Stimulated activated naive CD8-positive, alpha-beta T cell treated with anti-CD3 and anti-CD28 coated beads, Interleukin-15, Interleukin-2, amounts not matched to agents 100 ng/mL and 50 ng/mL, for 24 hours (primary cell): ENCODE data around the gene BRD8.

Source experiments
- H3K27ac Mint-ChIP-seq: one replicate; pipeline ENCODE4 v1.8.0; 2021; ENCODE audit warnings: mild to moderate bottlenecking, mixed read lengths
- H3K27me3 Mint-ChIP-seq: one replicate; pipeline ENCODE4 v1.8.0; 2021; ENCODE audit warnings: mixed read lengths
- H3K36me3 Mint-ChIP-seq: one replicate; pipeline ENCODE4 v1.8.0; 2021; ENCODE audit warnings: low read depth, mixed read lengths
- H3K4me1 Mint-ChIP-seq: one replicate; pipeline ENCODE4 v1.8.0; 2021; ENCODE audit warnings: low read depth, mixed read lengths
- H3K4me3 Mint-ChIP-seq: one replicate; pipeline ENCODE4 v1.8.0; 2021; ENCODE audit warnings: mild to moderate bottlenecking, mixed read lengths
- H3K9me3 Mint-ChIP-seq: one replicate; pipeline ENCODE4 v1.8.0; 2021; ENCODE audit warnings: mixed read lengths

Gene BRD8

DNA sequence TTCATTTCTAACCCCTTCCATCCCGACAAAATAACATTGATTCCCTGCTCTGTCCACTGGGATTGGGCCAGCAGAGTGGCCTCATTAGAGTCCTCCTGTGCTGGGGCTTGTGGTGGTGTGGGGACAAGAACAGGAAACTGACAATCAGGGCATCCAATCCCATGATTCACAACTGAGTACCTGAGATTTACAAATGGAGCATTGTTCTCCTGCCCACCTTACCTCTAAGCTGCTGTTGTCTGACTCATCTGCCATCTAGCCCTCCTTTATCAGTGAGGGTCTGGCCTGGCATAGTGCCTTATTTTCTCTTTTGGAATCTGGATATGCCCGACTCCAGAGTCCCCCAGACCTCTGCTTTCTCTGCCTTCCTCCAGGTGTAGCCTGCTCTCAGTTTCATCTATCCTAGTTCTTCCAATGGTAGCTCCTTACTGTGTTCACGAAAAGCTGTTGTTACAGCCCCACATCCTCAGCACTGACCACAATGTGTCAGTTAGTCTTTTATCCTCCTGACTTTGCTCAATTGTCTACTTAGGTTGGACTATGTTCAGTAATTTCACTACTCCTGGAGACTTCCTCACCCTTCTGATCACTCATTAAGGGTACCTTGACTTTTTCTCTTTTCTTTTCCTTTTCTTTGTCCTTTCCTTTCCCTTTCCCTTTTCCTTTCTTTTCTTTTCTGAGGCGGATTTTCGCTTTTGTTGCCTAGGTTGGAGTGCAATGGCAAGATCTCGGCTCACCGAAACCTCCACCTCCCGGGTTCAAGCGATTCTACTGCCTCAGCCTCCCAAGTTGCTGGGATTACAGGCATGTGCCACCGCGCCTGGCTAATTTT lies 81.2 kb downstream of the BRD8 start:
- H3K4me1 Mint-ChIP-seq = peaks cover 14% of the 10 kb centered on the region
- peaks cover 4% of the 10 kb centered on the region for H3K27me3 Mint-ChIP-seq
- H3K4me3 Mint-ChIP-seq = no peak overlapping the region
- H3K27ac Mint-ChIP-seq = no peak overlapping the region
- no peaks in the 10 kb centered on the region for H3K9me3 Mint-ChIP-seq
- H3K36me3 Mint-ChIP-seq = no peaks in the 10 kb centered on the region

DNA sequence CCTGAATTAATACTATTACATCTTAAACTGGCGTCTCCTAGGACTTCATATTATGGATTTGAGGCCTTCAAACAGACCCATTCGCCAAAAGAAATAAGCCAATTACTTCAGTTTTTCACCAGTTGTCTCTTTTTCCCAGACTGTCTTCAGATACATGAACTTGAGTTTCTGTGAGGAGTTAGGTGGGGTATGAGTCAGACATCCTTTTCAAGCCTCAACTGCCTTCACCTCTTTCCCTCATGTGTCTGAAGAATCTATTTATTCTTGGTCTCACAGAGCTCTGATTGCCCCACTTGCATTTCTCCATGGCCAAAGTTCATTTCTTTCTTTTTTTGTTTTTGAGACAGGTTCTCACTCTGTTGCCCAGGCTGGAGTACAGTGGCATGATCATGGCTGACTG lies 82.1 kb downstream of the BRD8 start:
- H3K27ac Mint-ChIP-seq = no peak overlapping the region
- no peaks in the 10 kb centered on the region for H3K9me3 Mint-ChIP-seq
- no peaks in the 10 kb centered on the region for H3K36me3 Mint-ChIP-seq
- peaks cover 14% of the 10 kb centered on the region for H3K4me1 Mint-ChIP-seq
- peaks cover 4% of the 10 kb centered on the region for H3K27me3 Mint-ChIP-seq
- H3K4me3 Mint-ChIP-seq = no peak overlapping the region

DNA sequence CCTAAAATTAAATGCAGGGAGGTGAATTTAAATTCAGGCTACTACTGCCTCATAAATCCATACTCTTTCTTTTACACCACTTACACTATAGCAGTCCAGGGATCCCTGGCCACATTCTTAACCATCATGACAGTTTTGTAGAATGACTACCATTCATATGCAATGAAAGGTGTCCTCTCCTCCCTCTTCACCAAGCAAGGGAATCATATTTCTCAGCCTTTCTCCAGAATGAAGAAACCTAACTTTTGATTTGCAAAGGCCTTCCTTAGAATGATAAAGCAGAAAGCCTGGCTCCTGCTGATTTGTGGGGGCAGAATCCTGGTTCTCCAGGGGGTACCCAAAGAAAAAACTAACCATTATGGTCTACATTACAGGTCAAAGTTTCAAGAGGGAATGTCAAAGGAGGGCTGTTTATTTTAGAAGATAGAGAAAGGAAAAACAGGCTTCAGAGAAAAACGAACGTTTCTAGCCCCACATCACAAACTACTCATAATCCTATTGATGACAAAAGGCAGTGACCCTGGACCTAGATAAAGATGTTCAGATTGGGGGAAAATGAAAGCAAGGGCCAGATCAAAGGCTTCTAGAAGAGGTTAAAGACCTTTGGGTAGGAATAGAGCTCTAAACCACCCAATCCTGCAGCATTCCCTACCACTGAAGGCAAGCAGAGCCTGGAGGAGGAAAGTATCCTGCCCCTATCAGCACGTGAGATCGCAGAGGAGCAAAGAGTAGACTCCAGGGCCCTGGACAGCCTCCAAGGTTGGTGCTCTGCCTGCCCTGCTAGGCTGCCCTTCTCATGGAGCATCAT lies 83.1 kb downstream of the BRD8 start:
- H3K4me3 Mint-ChIP-seq = no peak overlapping the region
- peaks cover 14% of the 10 kb centered on the region for H3K4me1 Mint-ChIP-seq
- H3K27me3 Mint-ChIP-seq = no peaks in the 10 kb centered on the region
- no peaks in the 10 kb centered on the region for H3K9me3 Mint-ChIP-seq
- no peaks in the 10 kb centered on the region for H3K36me3 Mint-ChIP-seq
- no peak overlapping the region for H3K27ac Mint-ChIP-seq

DNA sequence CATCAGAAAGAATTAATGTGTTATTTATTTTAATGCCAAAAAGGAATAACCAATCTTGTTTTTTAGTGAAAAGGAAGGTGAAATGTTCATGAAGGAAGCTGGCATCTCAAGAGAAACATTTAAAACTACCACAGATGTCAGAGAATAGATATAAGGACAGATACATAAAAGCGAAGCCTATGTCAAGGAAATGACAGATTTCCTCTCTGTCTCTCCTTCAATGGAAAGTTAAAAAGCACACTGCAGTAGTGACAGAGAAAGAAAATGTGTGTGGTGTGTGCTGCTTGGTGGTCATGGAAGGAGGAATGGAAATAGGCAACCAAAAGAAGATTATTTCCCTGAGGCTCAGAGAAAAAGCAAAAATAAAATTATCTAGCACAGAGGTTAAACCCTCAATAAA lies 85.4 kb downstream of the BRD8 start:
- Mint-ChIP-seq H3K4me3 (no peak overlapping the region), H3K27ac (no peak overlapping the region), H3K4me1 (peaks cover 14% of the 10 kb centered on the region), H3K27me3 (no peaks in the 10 kb centered on the region), H3K9me3 (no peaks in the 10 kb centered on the region), H3K36me3 (no peaks in the 10 kb centered on the region)

DNA sequence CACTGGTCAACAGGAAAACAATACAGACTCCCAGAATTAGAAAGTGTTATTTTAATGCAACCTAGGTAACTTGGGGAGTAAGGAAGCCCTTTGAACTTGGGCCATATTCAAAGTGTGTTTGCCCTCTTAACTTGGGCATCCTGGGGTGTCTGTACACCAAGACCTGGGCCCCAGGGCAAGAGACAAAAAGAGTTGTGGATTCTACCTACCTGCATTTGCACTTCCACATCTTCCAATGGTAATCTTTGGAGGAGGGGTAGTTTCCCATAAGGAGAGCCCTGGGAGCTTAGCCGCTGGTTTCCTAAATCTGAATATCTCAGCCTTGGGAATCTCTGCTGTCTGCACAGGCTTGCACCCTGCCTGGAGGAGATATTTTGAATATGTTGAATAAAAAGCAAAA lies 86.1 kb downstream of the BRD8 start:
- Mint-ChIP-seq H3K4me3 (no peak overlapping the region), H3K4me1 (peaks cover 14% of the 10 kb centered on the region), H3K27me3 (no peaks in the 10 kb centered on the region), H3K9me3 (no peaks in the 10 kb centered on the region), H3K27ac (no peak overlapping the region), H3K36me3 (no peaks in the 10 kb centered on the region)

DNA sequence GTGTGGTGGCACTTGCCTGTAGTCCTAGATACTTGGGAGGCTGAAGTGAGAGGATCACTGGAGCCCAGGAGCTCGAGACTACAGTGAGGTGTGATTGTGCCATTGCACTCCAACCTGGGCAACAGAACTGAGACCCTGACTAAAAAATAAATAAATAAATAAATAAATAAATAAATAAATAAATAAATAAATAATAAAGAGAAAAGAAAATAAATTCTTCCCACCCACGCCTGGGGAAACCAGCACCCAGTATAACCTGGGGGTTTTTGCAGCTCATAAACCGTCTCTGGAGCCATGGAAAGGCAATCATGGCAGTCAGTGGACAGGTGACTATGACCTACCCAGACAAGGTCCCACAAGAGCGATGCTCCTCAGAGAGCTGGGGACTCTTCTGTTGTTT lies 86.7 kb downstream of the BRD8 start:
- H3K27me3 Mint-ChIP-seq = no peaks in the 10 kb centered on the region
- H3K4me1 Mint-ChIP-seq = peaks cover 14% of the 10 kb centered on the region
- H3K36me3 Mint-ChIP-seq = no peaks in the 10 kb centered on the region
- H3K27ac Mint-ChIP-seq = no peak overlapping the region
- no peaks in the 10 kb centered on the region for H3K9me3 Mint-ChIP-seq
- no peak overlapping the region for H3K4me3 Mint-ChIP-seq
